GM19035 (cell line): ENCODE measurements around the gene ACBD4.

Source experiments
- ATAC-seq: cut with Tn5 transposase; IDR thresholded peaks from one replicate; pipeline ENCODE4 v1.9.1; 2021; ENCODE audit not compliant: unreplicated experiment

Gene ACBD4

GRCh38 chr17:45104497-45104896 is 31.0 kb upstream of the ACBD4 start:
- no peak for ATAC-seq

DNA sequence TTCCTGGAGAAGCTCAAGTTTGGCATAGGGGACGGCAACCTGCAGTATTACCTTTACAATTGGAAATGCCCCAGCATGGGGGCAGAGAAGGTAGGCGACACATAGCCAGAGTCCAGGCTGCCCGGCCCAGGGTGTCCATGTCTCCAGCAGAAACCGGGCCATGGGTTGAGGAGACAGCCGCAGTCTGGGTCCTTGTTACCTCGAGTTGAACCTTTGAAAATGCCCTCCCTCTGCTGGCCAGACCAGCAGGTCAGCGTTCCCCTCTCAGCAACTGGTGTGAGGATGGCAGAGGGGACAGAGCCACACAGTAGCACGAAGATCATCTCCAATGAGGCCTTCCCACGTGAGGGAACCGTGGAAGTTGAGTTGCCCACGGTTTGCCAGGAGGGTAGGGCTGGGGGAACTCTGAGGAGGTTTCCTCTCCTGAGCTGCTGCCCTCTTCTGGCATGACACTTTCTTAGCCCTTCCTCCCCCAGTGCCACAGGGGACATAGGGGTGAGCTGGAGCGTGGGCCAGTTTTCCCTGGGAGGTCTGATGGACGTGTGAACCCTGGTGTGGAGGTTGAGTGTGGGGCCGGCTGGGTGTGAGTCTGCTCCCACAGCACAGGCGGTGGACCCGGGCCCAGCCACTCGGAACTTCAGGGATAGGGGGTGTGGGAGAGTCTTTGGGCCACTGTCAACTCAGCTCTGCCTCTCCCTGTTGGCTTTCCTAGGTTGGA is 30.4 kb upstream of the ACBD4 start:
- ATAC-seq: no peak

DNA sequence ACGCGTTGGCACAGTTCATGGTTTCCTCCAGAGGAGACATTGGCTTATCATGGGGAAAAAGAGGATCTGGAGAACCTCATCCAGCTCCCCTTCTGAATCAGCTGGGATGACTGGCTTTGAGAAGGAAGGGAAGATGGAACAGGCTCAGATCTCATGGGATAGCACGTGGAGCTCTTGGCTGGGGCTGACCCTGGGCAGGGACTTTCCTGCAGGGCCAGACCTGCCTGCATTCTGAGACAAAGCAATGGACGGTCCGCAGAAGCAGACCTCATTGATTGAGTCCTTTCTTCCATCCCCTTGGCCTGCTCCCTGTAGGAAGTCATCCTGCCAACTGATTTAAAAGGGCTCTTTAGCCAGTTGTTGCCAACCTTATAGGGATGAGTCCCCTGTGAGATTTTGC is 29.4 kb upstream of the ACBD4 start:
- no peak for ATAC-seq

- no peak for ATAC-seq
Observed at GRCh38 chr17:45106582-45106981, 28.9 kb upstream of the ACBD4 start.

DNA sequence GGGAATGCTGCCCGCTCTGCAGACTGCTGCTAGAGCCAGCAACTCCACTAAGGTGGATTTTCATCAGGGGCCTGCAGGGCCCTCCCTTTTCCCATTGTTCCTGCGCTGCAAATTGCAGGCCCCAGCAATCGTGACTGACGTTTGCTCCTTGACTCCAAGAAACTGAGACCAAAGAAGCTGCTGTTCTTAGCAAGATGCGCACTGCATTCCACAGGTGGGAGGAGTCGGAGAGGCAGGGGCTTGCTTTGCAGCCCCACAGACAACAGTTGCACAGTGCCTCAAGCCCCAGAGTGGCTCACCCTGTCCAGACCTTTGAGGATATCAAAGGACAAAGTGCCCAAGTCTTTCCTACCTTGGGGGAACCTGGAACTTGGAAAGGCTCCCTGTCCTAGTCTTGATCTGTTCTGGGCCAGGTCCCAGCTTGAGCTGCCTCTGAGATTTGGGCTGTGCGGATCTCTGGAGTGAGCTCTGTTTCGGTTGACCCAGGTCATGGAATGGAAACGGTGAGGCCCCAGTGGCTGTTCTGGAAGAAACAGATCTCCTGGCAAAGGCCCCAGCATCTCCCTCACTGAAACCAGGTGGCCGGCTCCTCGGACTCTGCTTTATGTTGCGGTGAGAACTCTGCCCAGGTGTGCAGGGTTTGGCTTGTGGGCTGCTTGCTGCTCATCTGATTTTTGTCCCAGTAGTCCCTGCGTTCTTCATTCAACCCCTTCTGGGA is 28.0 kb upstream of the ACBD4 start:
- ATAC-seq: no peak

- ATAC-seq: no peak
Observed at GRCh38 chr17:45108051-45108450, 27.4 kb upstream of the ACBD4 start.

- no peak for ATAC-seq
Observed at GRCh38 chr17:45108595-45109521, 26.6 kb upstream of the ACBD4 start.

GRCh38 chr17:45110676-45111611 is 24.5 kb upstream of the ACBD4 start:
- ATAC-seq: no peak

DNA sequence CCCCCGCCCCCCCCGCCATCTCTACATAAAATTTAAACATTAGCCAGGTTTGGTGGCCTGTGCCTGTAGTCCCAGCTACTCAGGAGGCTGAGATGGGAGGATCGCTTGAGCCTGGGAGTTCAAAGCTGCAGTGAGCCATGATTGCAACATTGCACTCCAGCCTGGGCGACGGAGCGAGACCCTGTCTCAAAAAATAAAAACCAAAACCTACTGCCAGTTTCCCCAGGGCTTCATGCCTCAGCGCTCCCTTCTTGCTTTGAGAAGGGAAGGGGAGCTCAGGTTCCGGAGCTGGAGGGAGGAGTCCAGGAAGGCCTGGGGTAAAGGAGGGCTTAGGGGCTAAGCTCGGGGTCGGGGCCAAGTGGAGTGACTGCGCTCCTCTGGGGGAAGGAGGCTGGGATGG is 23.6 kb upstream of the ACBD4 start:
- ATAC-seq: no peak

GRCh38 chr17:45112559-45113423 is 22.7 kb upstream of the ACBD4 start:
- ATAC-seq: no peak

- no peak for ATAC-seq
Observed at GRCh38 chr17:45113424-45113754, 22.1 kb upstream of the ACBD4 start.

GRCh38 chr17:45114117-45114932 is 21.2 kb upstream of the ACBD4 start:
- no peak for ATAC-seq

DNA sequence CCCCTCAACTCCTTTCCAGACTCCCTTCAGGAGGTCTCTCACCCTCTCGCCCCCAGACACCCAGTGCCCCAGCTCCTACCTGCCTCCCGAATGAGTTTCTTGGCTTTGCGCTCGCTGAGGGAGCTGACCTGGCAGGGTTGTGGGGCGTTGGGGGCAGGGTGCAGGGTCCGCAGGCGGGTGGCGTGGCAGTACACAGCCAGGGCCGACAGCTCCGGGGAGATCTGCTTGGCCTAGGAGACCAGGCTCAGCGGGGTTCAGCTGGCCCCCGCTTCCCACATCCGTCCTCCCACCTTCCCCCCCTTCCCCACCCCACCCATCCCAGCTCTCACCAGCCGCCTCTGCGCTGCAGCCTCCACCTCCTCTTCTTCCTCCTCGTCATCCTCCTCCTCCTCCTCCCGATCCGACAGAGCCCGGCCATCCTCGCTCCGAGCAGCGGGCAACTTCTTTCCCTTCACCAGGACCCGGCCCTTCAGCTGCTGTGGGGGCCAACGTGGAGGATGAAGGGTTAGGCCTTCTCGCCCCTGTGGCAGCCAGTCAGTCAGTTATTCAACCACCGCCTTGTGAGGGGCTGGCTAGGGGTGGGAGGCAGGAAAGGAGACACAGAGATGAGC is 20.4 kb upstream of the ACBD4 start:
- ATAC-seq: no peak

DNA sequence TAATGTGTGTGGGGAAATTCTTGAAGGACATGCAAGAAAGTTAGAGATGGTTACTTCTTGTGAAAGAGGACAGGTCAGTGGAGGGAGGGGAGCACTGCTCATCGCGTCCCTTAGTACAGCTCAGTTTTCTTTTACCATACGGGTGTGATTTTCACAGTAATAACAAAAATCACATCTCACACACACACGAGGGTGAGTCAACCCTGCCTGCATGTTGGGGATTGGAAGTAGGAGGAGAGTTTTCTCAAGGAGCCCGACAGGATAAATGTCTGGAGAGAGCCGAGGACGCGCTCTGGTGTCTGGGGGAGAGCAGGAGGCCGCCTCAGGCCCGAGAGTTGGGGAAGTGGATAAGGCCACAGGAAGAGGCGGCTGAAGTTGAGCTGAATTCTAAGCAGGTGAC is 19.6 kb upstream of the ACBD4 start:
- ATAC-seq: no peak

GRCh38 chr17:45116434-45117016 is 19.0 kb upstream of the ACBD4 start:
- no peak for ATAC-seq

- no peak for ATAC-seq
Observed at GRCh38 chr17:45117334-45117733, 18.2 kb upstream of the ACBD4 start.

DNA sequence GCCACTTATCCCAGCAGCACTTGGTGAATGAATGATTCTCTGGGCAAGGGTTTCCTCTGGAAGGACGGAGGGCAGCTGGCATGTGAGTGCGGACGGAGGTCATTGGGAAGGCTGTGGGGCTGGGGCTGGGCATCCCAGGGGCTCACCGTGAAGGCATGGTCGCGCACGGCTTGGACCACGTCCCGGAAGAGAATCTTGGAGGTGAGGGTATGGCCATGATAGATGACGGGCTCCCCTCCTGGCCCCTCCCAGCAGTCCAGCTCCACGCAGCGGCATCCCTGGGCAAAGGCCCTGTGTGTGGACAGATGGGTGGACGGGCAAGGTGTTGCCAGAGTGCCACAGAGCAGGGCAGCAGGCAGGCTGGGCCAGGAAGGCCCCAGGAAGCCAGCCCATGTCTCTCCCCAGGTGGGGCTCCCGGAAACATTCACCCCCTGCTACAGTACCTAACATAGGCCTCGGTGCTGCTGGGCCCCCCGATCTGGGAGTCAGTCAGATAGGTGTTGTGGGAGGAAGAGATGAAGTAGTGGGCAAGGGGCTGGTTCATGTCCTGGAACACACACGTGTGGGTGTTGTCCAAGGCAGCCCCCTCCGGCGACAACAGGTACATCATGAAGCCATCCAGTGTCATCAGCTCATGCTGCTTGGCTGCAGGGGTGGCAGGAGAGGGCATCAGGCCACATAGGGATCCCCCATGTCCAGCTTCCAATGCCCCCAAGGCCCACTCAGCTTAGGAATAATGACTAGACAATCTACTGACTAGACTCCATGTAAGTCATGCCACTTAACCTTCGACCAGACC is 17.4 kb upstream of the ACBD4 start:
- ATAC-seq: no peak
